GM19328 (cell line): Measurements from ENCODE around the gene BST2.
"Not testable (repeated sequence)": the region's sequence is repeated elsewhere in the genome, so short reads cannot be mapped to it uniquely, and the experiment has no call there.

Source experiments
- ATAC-seq: cut with Tn5 transposase; IDR thresholded peaks from one replicate; pipeline ENCODE4 v1.9.1; 2021; ENCODE audit warnings: mild to moderate bottlenecking, moderate library complexity; ENCODE audit not compliant: unreplicated experiment

Gene BST2

DNA sequence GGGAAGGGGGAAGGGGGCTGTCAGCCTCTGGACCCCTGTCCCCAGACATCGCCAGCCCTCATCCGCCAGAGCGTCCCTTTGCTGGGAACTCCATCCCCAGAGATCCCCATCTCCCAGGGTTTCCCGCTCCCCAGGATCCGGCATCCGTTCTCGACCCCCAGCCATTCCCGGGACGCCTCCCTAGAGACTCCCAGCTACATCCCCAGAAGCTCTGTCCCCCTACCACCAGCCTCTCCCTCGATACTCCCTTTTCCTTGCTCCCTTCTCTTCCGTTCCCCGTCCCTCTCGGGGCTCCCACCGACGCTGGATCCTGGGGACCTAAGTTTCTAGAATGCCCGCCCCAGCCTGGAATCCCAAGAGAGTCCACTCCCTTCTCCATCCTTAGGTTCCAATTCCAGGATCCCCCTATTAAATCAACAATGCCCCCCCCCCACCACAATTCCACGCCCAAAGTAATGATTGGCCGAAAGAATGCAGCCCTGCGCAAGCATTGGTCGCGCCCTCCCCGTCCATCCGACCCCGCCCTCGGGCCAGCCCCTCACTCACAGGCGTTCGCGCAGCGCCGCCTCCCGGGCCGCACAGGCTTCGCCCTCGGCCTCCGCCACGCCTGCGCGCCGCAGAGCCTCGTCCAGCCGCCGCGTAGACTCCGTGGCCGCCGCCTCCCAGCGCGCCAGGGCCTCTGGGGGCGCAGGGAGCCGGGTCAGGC is 14.6 kb downstream of the BST2 start:
- ATAC-seq, result peak; percentile 88

DNA sequence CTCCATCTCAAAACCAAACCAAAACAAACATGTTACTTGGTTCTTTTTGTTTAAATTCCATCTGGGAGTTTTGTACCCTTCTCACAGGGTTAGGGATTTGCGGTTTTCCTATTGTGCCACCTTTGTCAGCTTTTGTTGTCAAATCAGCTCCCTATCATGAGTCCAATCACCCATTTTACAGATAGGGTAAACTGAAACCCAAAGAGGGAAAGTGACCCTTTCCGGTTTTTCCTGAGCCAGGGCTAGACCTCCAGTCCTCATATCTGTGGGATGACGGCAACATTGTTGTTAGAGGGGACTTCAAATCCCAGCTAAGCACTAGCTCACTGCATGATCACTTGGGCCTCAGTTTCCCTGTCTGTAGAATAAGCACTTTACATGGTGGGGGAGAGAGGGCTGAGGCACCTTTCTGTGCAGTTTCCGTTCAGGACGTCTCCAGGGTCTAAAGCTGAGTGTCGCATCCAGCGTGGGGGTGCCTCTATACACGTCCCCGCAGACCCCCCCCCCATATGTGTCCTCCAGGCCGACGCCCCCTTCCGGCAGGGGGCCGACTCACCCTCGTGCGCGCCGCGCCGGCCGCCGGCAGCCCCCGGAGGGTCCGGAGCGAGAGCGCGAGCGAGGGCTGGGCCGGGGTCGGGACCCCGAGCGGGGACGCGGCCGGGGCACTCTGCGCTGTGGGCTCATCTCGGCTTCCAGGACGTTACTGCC is 15.3 kb downstream of the BST2 start:
- no peak for ATAC-seq

- ATAC-seq, result no peak
Observed at GRCh38 chr19:17389288-17389687, 16.1 kb downstream of the BST2 start.

DNA sequence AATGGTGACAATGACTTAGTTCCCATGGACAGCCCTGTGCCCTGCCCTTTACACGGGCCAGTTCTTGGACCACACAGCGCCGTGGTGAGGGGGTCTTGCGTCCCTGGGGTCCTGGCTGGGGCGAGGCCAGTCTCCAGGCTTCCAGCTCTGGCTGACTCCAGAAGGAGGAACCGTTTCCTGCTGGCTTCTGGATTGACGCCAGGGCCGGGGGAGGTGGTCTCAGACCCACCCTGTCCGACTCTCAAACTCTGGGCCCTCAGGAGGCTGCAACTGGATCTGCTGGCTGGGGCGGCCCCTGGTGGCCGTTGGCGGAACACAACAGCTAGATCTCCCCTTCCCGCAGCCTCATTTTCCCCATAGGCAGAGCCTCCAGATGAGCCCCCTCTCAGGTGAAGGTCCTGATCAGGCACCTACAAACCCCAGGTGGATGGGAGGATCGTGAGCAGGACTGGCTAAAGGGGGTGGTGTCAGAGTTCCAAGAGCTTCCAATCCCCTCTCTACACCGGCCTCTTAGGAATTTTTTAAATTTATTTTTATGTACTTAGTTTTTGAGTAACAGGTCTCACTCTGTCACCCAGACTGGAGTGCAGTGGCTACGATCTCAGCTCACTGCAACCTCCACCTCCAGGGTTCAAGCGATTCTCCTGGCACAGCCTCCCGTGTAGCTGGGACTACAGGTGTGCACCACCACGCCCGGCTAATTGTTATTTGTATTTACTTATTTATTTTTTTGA is 19.4 kb downstream of the BST2 start:
- ATAC-seq, result no peak

- ATAC-seq, result no peak
Observed at GRCh38 chr19:17380426-17381138, 24.8 kb downstream of the BST2 start.

GRCh38 chr19:17379221-17379631 is 26.2 kb downstream of the BST2 start:
- ATAC-seq, result no peak

- no peak for ATAC-seq
Observed at GRCh38 chr19:17378271-17378670, 27.2 kb downstream of the BST2 start.

DNA sequence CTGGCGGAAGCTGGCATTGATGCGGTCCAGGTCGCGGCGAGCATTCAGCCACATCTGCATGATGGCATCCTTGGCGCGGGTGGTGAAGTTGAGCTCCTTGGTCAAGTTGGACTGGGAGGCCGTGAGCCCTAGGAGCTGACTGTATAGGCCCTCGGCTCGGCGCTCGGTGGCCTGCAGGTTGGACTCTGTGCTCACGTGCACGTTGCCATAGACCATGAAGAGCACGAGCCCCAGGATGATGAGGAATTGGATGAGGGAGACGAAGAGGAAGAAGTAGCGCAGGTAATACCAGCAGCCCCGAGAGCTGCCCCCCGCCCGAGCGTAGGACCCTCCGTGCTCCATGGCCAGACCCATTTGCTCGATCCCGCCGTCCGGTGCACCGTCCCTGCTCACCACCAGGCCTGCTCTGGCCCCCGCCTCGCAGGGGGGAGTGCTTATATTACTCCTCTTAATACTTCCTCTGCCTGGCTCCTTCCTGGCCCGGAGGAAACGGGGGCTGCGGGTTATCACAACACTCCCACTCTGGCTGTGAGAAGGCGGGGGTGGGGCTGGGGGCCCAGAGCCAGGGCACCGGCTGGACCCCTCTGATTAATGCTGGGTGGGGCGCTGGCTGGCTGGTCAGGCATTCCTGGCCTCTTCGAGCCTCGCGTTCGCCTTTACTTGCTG is 28.4 kb downstream of the BST2 start, which contains the start of gene PLVAP:
Gene PLVAP, minus strand, starts transcription at position 408 of the 666 bp plus-strand sequence. Its CDS starts 54 bp downstream, at position 354.
- ATAC-seq, result no peak

GRCh38 chr19:17370026-17370587 is 35.3 kb downstream of the BST2 start:
- peak; percentile 87 for ATAC-seq

DNA sequence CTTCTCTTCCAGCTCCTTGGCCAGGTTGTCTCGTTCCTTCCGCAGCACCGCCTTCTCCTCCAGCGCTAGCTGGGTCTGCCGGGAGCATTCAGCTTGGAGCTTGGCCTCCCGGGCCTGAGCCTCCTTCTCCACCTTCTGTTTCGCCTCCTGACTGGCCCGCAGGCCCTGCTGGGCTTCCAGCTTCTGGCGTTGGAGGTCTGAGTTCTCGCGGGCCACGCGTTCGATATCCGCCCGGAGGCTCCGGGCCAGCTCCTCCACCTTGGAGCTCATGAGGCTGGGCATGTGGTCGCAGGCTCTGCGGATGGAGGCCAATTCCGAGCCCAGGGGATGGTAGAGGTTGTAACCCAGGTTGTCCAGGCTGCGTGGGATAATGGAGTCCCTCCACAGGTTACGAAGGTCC is 40.1 kb downstream of the BST2 start:
- no peak for ATAC-seq

DNA sequence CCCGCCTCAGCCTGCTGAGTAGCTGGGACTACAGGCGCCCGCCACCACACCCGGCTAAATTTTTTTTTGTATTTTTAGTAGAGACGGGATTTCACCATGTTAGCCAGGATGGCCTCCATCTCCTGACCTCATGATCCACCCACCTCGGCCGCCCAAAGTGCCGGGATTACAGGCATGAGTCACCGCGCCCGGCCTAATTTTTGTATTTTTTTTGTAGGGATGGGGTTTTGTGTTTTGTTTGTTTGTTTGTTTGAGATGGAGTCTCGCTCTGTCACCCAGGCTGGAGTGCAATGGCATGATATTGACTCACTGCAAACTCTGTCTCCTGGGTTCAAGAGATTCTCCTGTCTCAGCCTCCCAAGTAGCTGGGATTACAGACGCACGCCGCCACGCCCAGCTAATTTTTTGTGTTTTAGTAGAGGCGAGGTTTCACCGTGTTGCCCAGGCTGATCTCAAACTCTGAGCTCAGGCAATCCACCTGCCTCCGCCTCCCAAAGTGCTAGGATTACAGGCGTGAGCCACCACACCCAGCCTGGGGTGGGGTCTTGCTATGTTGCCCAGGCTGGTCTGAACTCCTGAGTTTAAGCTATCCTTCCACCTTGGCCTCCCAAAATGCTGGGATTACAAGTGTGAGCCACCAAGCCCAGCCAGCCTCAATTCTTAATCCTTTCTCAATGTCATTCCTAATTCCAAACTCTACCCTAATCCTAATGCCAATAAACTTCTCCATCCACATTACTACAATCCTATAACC is 41.4 kb downstream of the BST2 start:
- not testable (repeated sequence) for ATAC-seq

GRCh38 chr19:17359905-17360800 is 45.3 kb downstream of the BST2 start:
- ATAC-seq, result no peak

GRCh38 chr19:17358395-17358794 is 47.0 kb downstream of the BST2 start:
- ATAC-seq, result no peak

GRCh38 chr19:17357724-17358123 is 47.7 kb downstream of the BST2 start:
- ATAC-seq, result no peak

DNA sequence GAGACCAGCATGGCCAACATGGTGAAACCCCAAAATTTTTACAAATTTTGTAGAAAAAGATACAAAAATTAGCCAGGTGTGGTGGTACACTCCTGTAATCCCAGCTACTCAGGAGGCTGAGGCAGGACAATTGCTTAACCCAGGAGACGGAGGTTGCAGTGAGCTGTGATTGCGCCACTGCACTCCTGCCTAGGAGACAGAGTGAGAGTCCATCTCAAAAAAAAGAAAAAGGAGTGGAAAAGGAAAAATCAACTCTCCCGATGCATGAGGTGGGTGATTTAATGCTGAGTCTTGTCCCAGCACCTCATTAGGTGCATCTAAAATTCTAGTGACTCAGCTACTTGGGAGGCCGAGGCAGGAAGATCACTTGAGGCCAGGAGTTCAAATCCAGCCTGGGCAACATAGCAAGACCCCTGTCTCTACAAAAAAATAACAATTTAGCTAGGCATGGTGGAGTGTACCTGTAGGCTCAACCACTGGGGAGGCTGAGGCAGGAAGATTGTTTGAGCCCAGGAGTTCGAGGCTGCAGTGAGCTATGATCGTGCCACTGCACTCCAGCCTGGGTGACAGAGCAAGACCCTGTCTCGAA is 48.3 kb downstream of the BST2 start:
- ATAC-seq, result no peak

- ATAC-seq, result no peak
Observed at GRCh38 chr19:17353386-17353785, 52.0 kb downstream of the BST2 start.
